ENCODE data around the gene BLVRB.

DNA sequence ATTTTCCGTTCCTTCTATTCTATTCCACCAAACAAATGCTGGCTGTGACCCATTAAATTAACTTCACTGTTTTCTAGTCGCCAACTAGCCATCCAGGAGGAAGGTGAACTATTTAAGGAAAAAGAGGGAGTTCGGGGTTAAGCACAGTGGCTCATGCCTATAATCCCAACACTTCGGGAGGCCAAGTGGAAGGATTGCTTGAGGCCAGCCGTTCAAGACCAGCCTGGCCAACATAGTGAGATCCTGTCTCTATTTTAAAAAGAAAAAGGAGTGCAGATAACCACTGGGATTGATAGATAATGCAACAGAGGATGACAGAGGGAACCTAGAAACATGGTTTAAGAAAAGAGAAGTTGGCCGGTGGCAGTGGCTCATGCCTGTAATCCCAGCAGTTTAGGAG lies 45.9 kb upstream of the BLVRB start:
- no peak for TF ChIP-seq POLR2AphosphoS5 (IDR thresholded peaks at IDR 0.05)
- TF ChIP-seq, protein P1, sequence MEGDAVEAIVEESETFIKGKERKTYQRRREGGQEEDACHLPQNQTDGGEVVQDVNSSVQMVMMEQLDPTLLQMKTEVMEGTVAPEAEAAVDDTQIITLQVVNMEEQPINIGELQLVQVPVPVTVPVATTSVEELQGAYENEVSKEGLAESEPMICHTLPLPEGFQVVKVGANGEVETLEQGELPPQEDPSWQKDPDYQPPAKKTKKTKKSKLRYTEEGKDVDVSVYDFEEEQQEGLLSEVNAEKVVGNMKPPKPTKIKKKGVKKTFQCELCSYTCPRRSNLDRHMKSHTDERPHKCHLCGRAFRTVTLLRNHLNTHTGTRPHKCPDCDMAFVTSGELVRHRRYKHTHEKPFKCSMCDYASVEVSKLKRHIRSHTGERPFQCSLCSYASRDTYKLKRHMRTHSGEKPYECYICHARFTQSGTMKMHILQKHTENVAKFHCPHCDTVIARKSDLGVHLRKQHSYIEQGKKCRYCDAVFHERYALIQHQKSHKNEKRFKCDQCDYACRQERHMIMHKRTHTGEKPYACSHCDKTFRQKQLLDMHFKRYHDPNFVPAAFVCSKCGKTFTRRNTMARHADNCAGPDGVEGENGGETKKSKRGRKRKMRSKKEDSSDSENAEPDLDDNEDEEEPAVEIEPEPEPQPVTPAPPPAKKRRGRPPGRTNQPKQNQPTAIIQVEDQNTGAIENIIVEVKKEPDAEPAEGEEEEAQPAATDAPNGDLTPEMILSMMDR (IDR thresholded peaks at IDR 0.05): no peak
